K562 (cell line): Measurements from ENCODE around the gene VWF. TPM values are rescaled to one million over a fixed set of nuclear protein-coding genes. Genes with fewer than 3 reads are reported as not detected.

Source experiments
- ATAC-seq: fragments of 200-7000 bp; cut with Tn5 transposase; 3 replicates; pipeline ENCODE4 v1.9.1; 2020; ENCODE audit warnings: moderate library complexity
- BruUV-seq: library from RNA; stranded (reverse); fragments of 400-500 nt; replicated peaks from 2 replicates; lab custom pipeline; 2021; lab: Mats Ljungman, UMichigan
- CTCF ChIA-PET: fragments of 300-600 bp; formaldehyde crosslinking; extraction: SDS; loops from one replicate; lab custom pipeline; 2021; ENCODE audit warnings: low intra/inter-chr PET ratio; lab: Yijun Ruan, JAX
- POLR2A ChIA-PET: fragments of 300-600, 350-650 bp; sonication (Branson Sonifier 250); formaldehyde crosslinking; extraction: SDS; loops from one replicate; lab custom pipeline; 2021; ENCODE audit warnings: antibody characterized with exemption, inconsistent platforms; lab: Yijun Ruan, JAX
- DNase-seq, 4 experiments: peaks; one replicate each; pipeline versions ENCODE4 v3.0.0 to v3.0.0-alpha.2; 2011 to 2018; ENCODE audit warnings: low spot score in 3 of 4, mixed read lengths in 3 of 4; ENCODE audit errors: extremely low read depth in 1 of 4
- FAIRE-seq: peaks from 2 replicates; lab custom pipeline; 2011; peaks lifted over from hg19 to GRCh38; lab: Jason Lieb, UNC
- H2AFZ ChIP-seq: 2 replicates; pipeline ENCODE4 v1.6.0; 2011; ENCODE audit warnings: low read depth, low read length, control low read depth, inconsistent platforms
- H3K27ac ChIP-seq: fragments of 200-600 bp; 3 replicates; pipeline ENCODE4 v1.8.0; 2011; ENCODE audit warnings: low read depth, mild to moderate bottlenecking, control low read depth, inconsistent platforms, low read length, moderate library complexity, mixed read lengths; ENCODE audit errors: extremely low read depth
- H3K27me3 ChIP-seq, 2 experiments: fragments of 300-600 bp in 1 of 2; 2 replicates in 1 of 2; 3 replicates in 1 of 2; pipeline versions ENCODE4 v1.6.0 to v1.8.0; 2011; ENCODE audit warnings: inconsistent platforms in 2 of 2, low read length in 2 of 2, mild to moderate bottlenecking in 1 of 2, mixed read lengths in 1 of 2, moderate library complexity in 1 of 2; ENCODE audit not compliant: control insufficient read depth in 2 of 2, insufficient read depth in 2 of 2
- H3K36me3 ChIP-seq: fragments of 300-600 bp; 3 replicates; pipeline ENCODE4 v1.8.0; 2011; ENCODE audit warnings: mild to moderate bottlenecking, low read length, inconsistent platforms; ENCODE audit not compliant: control insufficient read depth, insufficient read depth
- H3K4me1 ChIP-seq, 2 experiments: fragments of 200-600 bp in 1 of 2; replicated peaks in 1 of 2; 2 replicates in 1 of 2; 3 replicates in 1 of 2; pipeline versions ENCODE4 v1.5.1 to v1.8.0; 2011; ENCODE audit warnings: inconsistent platforms in 2 of 2, low read length in 2 of 2, mild to moderate bottlenecking in 1 of 2, mixed read lengths in 1 of 2, moderate library complexity in 1 of 2; ENCODE audit not compliant: control insufficient read depth in 2 of 2, insufficient read depth in 2 of 2
- H3K4me2 ChIP-seq: 2 replicates; pipeline ENCODE4 v1.6.1; 2011; ENCODE audit warnings: low read length, control low read depth, inconsistent platforms, mixed read lengths; ENCODE audit not compliant: insufficient read depth
- H3K4me3 ChIP-seq: fragments of 200-600 bp; sonication (generic), shearing (Covaris generic); 2 replicates; pipeline ENCODE4 v1.5.1; 2016; ENCODE audit warnings: control low read depth, inconsistent platforms
- H3K79me2 ChIP-seq: fragments of 200-600 bp; 3 replicates; pipeline ENCODE4 v1.8.0; 2011; ENCODE audit warnings: low read length, inconsistent platforms; ENCODE audit not compliant: control insufficient read depth, insufficient read depth
- H3K9ac ChIP-seq, 2 experiments: 2 replicates each; pipeline versions ENCODE4 v1.6.0 to v1.6.1; 2011; ENCODE audit warnings: low read depth in 2 of 2, low read length in 2 of 2, control low read depth in 1 of 2, inconsistent platforms in 1 of 2, mild to moderate bottlenecking in 1 of 2, mixed read lengths in 1 of 2; ENCODE audit not compliant: insufficient read depth in 1 of 2
- H3K9me1 ChIP-seq: one replicate; pipeline ENCODE4 v1.6.0; 2011; ENCODE audit warnings: inconsistent platforms, mild to moderate bottlenecking, low read length, moderate library complexity; ENCODE audit not compliant: control insufficient read depth, insufficient read depth
- H3K9me3 ChIP-seq: replicated peaks from 2 replicates; pipeline ENCODE4 v1.5.1; 2011; ENCODE audit warnings: low read depth, low read length, inconsistent platforms; ENCODE audit not compliant: control insufficient read depth, insufficient read depth
- H4K20me1 ChIP-seq: replicated peaks from 2 replicates; pipeline ENCODE4 v1.6.1; 2011; ENCODE audit warnings: low read length, inconsistent platforms, mixed read lengths; ENCODE audit not compliant: control insufficient read depth, insufficient read depth
- PTBP1 ChIP-seq: fragments of 200-400 bp; formaldehyde crosslinking; IDR thresholded peaks from 2 replicates; pipeline ENCODE4 v1.6.1; 2017; ENCODE audit warnings: low read depth, low read length
- RAD21 ChIP-seq, 2 experiments: fragments of 250-450 bp in 1 of 2; fragments of 450-650 bp in 1 of 2; sonication (Bioruptor Pico) in 1 of 2; formaldehyde crosslinking in 1 of 2; IDR thresholded peaks in 1 of 2; conservative IDR thresholded peaks in 1 of 2; 2 replicates each; pipeline versions ENCODE4 v1.4.0 to v1.8.0; 2020 to 2022; ENCODE audit warnings: mild to moderate bottlenecking in 2 of 2, moderate library complexity in 1 of 2
- RCOR1 ChIP-seq, 2 experiments: IDR thresholded peaks; 2 replicates each; pipeline ENCODE4 v1.6.1; 2012; ENCODE audit warnings: low read depth in 2 of 2, low read length in 2 of 2, borderline replicate concordance in 1 of 2, improper control_type of control experiment in 1 of 2
- RFX7 ChIP-seq: fragments of 250-450 bp; sonication (Bioruptor Pico); IDR thresholded peaks from 2 replicates; pipeline ENCODE4 v1.5.1; 2021; ENCODE audit warnings: mild to moderate bottlenecking
- WHSC1 ChIP-seq: IDR thresholded peaks from one replicate; pipeline ENCODE4 v1.6.1; 2012; ENCODE audit warnings: low read length, control low read depth, inconsistent platforms
- ZNF24 ChIP-seq: fragments of 450-650 bp; IDR thresholded peaks from 2 replicates; pipeline ENCODE4 v1.6.1; 2016
- ZNF384 ChIP-seq: IDR thresholded peaks from 2 replicates; pipeline ENCODE4 v1.6.1; 2012; ENCODE audit warnings: low read depth, low read length, improper control_type of control experiment
- WGBS: fragments of 100-300 bp; shearing (Covaris generic); methylation state at CpG from one replicate; pipeline ENCODE4 v1.1.6; 2016; ENCODE audit warnings: low coverage, mixed read lengths; ENCODE audit not compliant: insufficient coverage; ENCODE audit errors: missing lambda C conversion rate; 5-methylcytosine and 5-hydroxymethylcytosine counted together
- in situ Hi-C: fragments of 300-500 bp; cut with MboI; formaldehyde crosslinking; loops from 4 replicates; pipeline ENCODE4 v1.15.0; 2018; ENCODE audit warnings: inconsistent platforms, mixed read lengths
- intact Hi-C: fragments of 100-400 bp; cut with micrococcal nuclease; formaldehyde crosslinking; loops from 2 replicates; pipeline ENCODE4 v1.14.2; 2022
- polyA plus RNA-seq, 8 experiments: library from polyadenylated mRNA; depleted of rRNA in 4 of 8; stranded (reverse) in 5 of 8; unstranded in 3 of 8; fragments of >200 nt; fragmentation: Nextera tagmentation in 2 of 8; fragmentation: Illumina TruSeq in 1 of 8; extraction: Ambion mirVana in 2 of 8; extraction: Trizol in 1 of 8; gene quantifications; 2 replicates each; pipeline versions ENCODE4 v1.2.1 to v1.2.3, GENCODE V29; 2011 to 2014; ENCODE audit warnings: inconsistent platforms in 1 of 8, missing spikeins in 1 of 8
- total RNA-seq, 7 experiments: library from RNA; depleted of rRNA in 6 of 7; stranded (reverse); fragments of >200 nt in 6 of 7; fragmentation: Illumina TruSeq in 2 of 7; extraction: Trizol in 2 of 7; gene quantifications; 2 replicates each; pipeline versions ENCODE4 v1.2.1 to v1.2.3, GENCODE V29; 2011 to 2021; ENCODE audit warnings: low replicate concordance in 1 of 7
- TF ChIP-seq, protein P1 (sequence below), 3 experiments: IDR thresholded peaks in 2 of 3; conservative IDR thresholded peaks in 1 of 3; 2 replicates each; pipeline ENCODE4 v1.5.1; 2011 to 2012; ENCODE audit warnings: low read length in 3 of 3, mild to moderate bottlenecking in 3 of 3, control low read depth in 2 of 3, improper control_type of control experiment in 1 of 3, inconsistent platforms in 1 of 3, low read depth in 1 of 3, mixed read lengths in 1 of 3, moderate library complexity in 1 of 3; ENCODE audit not compliant: insufficient read depth in 2 of 3
- TF ChIP-seq, protein P2 (sequence below): fragments of 450-650 bp; IDR thresholded peaks from 2 replicates; pipeline ENCODE4 v1.7.1; 2018; ENCODE audit warnings: mild to moderate bottlenecking, low read depth; ENCODE audit not compliant: partially characterized antibody

Gene VWF
- total and polyA plus RNA-seq, 9 of the 15 experiments (the other 6 are each of a cell fraction or from before 2014, with no cell fraction given), result 0.53 TPM; not detected in 8

DNA sequence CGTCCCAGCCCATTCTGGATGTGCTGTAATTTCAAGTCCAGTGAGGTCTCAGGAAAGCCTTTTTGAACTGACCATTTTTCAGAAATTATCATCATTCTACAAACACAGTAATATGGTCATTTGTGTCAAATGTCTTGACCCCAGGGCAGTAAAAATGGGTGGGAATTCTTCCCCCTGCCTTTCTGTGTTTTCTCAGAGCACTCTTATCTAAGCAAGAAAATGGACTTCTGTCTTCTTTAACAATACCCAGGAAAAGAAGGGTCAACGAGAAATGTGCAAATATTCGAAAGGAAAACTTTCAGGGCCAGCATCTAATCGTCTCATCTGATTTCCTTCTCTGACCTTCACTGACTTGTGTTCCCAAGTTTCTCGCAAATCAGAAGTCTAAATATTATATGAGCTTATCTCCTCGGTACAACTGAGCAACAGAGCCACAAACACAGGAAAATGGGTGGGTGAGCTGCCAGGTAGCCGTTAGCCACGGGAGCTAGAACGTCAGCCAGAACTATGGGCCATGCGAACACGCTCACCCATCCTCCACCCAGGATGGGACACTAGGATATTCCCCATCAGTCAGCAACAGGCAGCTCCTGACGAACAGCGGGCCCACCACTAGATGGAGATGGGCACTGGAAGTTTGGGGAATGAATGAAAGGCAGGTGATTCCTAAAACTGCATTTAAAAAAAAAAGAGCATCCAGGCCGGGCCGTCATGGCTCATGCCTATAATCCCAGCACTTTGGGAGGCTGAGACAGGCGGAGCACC lies 57.1 kb downstream of the VWF start:
- Histone ChIP-seq H3K27ac (no peak overlapping the region), H3K9me1 (no peaks in the 10 kb centered on the region), H3K27me3 (peaks cover 0 to 39% of the 10 kb centered on the region in 2 experiments; a peak in 2 of 5 replicates), H3K79me2 (no peaks in the 10 kb centered on the region), H3K4me3 (no peak overlapping the region), H3K9me3 (no peaks in the 10 kb centered on the region), H3K9ac (no peak overlapping the region), H3K4me2 (no peak overlapping the region), H4K20me1 (no peaks in the 10 kb centered on the region), H3K36me3 (no peaks in the 10 kb centered on the region), H3K4me1 (no peaks in the 10 kb centered on the region; a peak in 1 of 5 replicates), H2AFZ (no peak overlapping the region)
- in situ Hi-C loops (loop anchor here (5.0 to 25.0 kb wide), 3 partner anchors 127 to 395 kb away; partner anchors contain the start of genes TAPBPL and VAMP1), intact Hi-C loops (no loop called here)
- no TSS peak for BruUV-seq
- no peak for ATAC-seq
- WGBS, result 2% methylated on average over 14 of the region's 16 CpGs
- DNase-seq, result peak; percentile 16 to 29 (median 24)
- CTCF ChIA-PET, result interaction anchor here (0.8 to 1.7 kb wide), 2 partner anchors 212 to 213 kb away, joined by 4 to 5 read pairs; no protein-coding TSS in a partner anchor
- POLR2A ChIA-PET, result no interaction called here
- no peak for FAIRE-seq
- no peak for TF ChIP-seq RFX7 (CRISPR knock-in tag)
- TF ChIP-seq, protein P1, sequence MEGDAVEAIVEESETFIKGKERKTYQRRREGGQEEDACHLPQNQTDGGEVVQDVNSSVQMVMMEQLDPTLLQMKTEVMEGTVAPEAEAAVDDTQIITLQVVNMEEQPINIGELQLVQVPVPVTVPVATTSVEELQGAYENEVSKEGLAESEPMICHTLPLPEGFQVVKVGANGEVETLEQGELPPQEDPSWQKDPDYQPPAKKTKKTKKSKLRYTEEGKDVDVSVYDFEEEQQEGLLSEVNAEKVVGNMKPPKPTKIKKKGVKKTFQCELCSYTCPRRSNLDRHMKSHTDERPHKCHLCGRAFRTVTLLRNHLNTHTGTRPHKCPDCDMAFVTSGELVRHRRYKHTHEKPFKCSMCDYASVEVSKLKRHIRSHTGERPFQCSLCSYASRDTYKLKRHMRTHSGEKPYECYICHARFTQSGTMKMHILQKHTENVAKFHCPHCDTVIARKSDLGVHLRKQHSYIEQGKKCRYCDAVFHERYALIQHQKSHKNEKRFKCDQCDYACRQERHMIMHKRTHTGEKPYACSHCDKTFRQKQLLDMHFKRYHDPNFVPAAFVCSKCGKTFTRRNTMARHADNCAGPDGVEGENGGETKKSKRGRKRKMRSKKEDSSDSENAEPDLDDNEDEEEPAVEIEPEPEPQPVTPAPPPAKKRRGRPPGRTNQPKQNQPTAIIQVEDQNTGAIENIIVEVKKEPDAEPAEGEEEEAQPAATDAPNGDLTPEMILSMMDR (IDR thresholded peaks at IDR 0.05 in 2 of 3, conservative IDR thresholded peaks at IDR 0.05 in 1 of 3; ENCODE audit: insufficient read depth in 2 of 3, low read depth in 1 of 3, low read length in 3 of 3), result peak; percentile 24 to 57 (median 36); a peak in 4 of 6 replicates
- peak in 1 of 2 experiments; percentile 37; a peak in 1 of 4 replicates for TF ChIP-seq RCOR1 (IDR thresholded peaks at IDR 0.05; ENCODE audit: borderline replicate concordance in 1 of 2, low read depth in 2 of 2, low read length in 2 of 2)
- no peak for TF ChIP-seq WHSC1
- TF ChIP-seq, protein P2, sequence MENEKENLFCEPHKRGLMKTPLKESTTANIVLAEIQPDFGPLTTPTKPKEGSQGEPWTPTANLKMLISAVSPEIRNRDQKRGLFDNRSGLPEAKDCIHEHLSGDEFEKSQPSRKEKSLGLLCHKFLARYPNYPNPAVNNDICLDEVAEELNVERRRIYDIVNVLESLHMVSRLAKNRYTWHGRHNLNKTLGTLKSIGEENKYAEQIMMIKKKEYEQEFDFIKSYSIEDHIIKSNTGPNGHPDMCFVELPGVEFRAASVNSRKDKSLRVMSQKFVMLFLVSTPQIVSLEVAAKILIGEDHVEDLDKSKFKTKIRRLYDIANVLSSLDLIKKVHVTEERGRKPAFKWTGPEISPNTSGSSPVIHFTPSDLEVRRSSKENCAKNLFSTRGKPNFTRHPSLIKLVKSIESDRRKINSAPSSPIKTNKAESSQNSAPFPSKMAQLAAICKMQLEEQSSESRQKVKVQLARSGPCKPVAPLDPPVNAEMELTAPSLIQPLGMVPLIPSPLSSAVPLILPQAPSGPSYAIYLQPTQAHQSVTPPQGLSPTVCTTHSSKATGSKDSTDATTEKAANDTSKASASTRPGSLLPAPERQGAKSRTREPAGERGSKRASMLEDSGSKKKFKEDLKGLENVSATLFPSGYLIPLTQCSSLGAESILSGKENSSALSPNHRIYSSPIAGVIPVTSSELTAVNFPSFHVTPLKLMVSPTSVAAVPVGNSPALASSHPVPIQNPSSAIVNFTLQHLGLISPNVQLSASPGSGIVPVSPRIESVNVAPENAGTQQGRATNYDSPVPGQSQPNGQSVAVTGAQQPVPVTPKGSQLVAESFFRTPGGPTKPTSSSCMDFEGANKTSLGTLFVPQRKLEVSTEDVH, result no peak
- no peak for TF ChIP-seq PTBP1
- 0 out of 2 replicates have a peak, but pooled peaks have one; percentile 22 for TF ChIP-seq ZNF24
- TF ChIP-seq ZNF384, result peak; percentile 41; the same call in 1 of the 2 replicates
- TF ChIP-seq RAD21 (CRISPR knock-in tag; conservative IDR thresholded peaks at IDR 0.05 in 1 of 2, IDR thresholded peaks at IDR 0.05 in 1 of 2), result peak; percentile 35 to 40
